HG02870 (cell line): ENCODE data around the gene CHRDL2.
"Not testable (repeated sequence)": the region's sequence is repeated elsewhere in the genome, so short reads cannot be mapped to it uniquely, and the experiment has no call there.

Experiments
- ATAC-seq: cut with Tn5 transposase; IDR thresholded peaks from one replicate; pipeline ENCODE4 v1.9.1; 2021; ENCODE audit warnings: mild to moderate bottlenecking, moderate library complexity; ENCODE audit not compliant: unreplicated experiment

Gene CHRDL2

GRCh38 chr11:74672956-74673692 lies 58.1 kb downstream of the CHRDL2 start:
- no peak for ATAC-seq

GRCh38 chr11:74672332-74672955 lies 58.8 kb downstream of the CHRDL2 start:
- no peak for ATAC-seq

GRCh38 chr11:74671520-74672196 lies 59.6 kb downstream of the CHRDL2 start:
- no peak for ATAC-seq

- no peak for ATAC-seq
These were observed 61.1 kb downstream of the CHRDL2 start for GRCh38 chr11:74670171-74670570.

GRCh38 chr11:74669211-74670160 lies 61.7 kb downstream of the CHRDL2 start:
- no peak for ATAC-seq

GRCh38 chr11:74663315-74663714 lies 67.9 kb downstream of the CHRDL2 start:
- ATAC-seq = no peak

- ATAC-seq = no peak
These were observed 68.6 kb downstream of the CHRDL2 start for GRCh38 chr11:74662487-74663103.

GRCh38 chr11:74659124-74659523 lies 72.1 kb downstream of the CHRDL2 start:
- not testable (repeated sequence) for ATAC-seq

- ATAC-seq = no peak
These were observed 76.2 kb downstream of the CHRDL2 start for GRCh38 chr11:74654976-74655375.

GRCh38 chr11:74650498-74650897 lies 80.7 kb downstream of the CHRDL2 start:
- ATAC-seq = no peak

GRCh38 chr11:74648894-74649293 lies 82.3 kb downstream of the CHRDL2 start:
- ATAC-seq = no peak

- no peak for ATAC-seq
These were observed 83.4 kb downstream of the CHRDL2 start for GRCh38 chr11:74647831-74648230.

- no peak for ATAC-seq
These were observed 83.8 kb downstream of the CHRDL2 start for GRCh38 chr11:74647404-74647803.

GRCh38 chr11:74646954-74647353 lies 84.3 kb downstream of the CHRDL2 start:
- ATAC-seq = no peak
